GM20000 (cell line): ENCODE data around the gene SFMBT2.

Experiments
- DNase-seq: peaks from one replicate; pipeline ENCODE4 v3.0.0; 2012; ENCODE audit warnings: low spot score
- CTCF ChIP-seq: IDR thresholded peaks from 2 replicates; pipeline ENCODE4 v1.5.1; 2012; ENCODE audit warnings: mild to moderate bottlenecking, control low read depth; ENCODE audit errors: extremely low read depth, missing control alignments

SFMBT2 gene

GRCh38 chr10:7264313-7264756 lies 146.5 kb downstream of the SFMBT2 start:
- TF ChIP-seq CTCF = no peak

GRCh38 chr10:7263616-7264015 lies 147.2 kb downstream of the SFMBT2 start:
- no peak for DNase-seq
- no peak for TF ChIP-seq CTCF

More at GRCh38 chr10:7264313-7264756, 146.5 kb downstream of the SFMBT2 start:
- no peak for DNase-seq

GRCh38 chr10:7261351-7261750 lies 149.5 kb downstream of the SFMBT2 start:
- no peak for DNase-seq
- TF ChIP-seq CTCF = no peak

- no peak for DNase-seq
- no peak for TF ChIP-seq CTCF
These were observed 149.9 kb downstream of the SFMBT2 start for GRCh38 chr10:7260912-7261311.

- DNase-seq = peak; percentile 61
- TF ChIP-seq CTCF = peak; percentile 42
These were observed 150.4 kb downstream of the SFMBT2 start for GRCh38 chr10:7260412-7260900.

GRCh38 chr10:7258948-7259523 lies 151.8 kb downstream of the SFMBT2 start:
- DNase-seq = peak; percentile 69
- TF ChIP-seq CTCF = no peak

GRCh38 chr10:7255517-7255916 lies 155.3 kb downstream of the SFMBT2 start:
- no peak for DNase-seq
- no peak for TF ChIP-seq CTCF
